ENCODE measurements around the gene KIAA0319L.

Gene KIAA0319L

GRCh38 chr1:35598895-35599294 is 41.7 kb upstream of the KIAA0319L start:
- TF ChIP-seq, protein P1, sequence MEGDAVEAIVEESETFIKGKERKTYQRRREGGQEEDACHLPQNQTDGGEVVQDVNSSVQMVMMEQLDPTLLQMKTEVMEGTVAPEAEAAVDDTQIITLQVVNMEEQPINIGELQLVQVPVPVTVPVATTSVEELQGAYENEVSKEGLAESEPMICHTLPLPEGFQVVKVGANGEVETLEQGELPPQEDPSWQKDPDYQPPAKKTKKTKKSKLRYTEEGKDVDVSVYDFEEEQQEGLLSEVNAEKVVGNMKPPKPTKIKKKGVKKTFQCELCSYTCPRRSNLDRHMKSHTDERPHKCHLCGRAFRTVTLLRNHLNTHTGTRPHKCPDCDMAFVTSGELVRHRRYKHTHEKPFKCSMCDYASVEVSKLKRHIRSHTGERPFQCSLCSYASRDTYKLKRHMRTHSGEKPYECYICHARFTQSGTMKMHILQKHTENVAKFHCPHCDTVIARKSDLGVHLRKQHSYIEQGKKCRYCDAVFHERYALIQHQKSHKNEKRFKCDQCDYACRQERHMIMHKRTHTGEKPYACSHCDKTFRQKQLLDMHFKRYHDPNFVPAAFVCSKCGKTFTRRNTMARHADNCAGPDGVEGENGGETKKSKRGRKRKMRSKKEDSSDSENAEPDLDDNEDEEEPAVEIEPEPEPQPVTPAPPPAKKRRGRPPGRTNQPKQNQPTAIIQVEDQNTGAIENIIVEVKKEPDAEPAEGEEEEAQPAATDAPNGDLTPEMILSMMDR (conservative IDR thresholded peaks at IDR 0.05; ENCODE audit: low read depth, low read length), result no peak
- H3K4me3 ChIP-seq (ENCODE audit: low read length), result no peak overlapping the region
- DNase-seq (ENCODE audit: low read depth), result no peak

DNA sequence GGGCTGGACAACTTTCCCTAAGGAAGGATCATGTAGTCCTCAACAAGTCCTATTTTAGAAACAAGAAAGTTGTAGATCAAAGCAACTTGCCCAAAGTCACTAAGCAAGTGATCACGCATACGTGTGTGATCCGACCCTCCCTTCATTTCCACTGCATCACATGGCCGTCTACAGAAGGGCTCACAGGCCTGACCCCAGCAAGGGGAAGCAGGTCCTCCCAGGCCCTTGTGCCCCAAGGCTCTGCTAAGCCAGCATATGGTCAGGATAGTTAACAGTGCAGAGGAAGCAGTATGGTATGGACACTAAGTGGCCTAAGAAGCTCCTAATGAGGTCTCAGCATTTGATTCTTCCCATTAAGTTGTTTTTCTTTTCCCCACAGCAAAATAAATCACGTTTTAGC is 40.7 kb upstream of the KIAA0319L start:
- H3K4me3 ChIP-seq (ENCODE audit: low read length), result no peak overlapping the region
- DNase-seq (ENCODE audit: low read depth), result no peak
- TF ChIP-seq, protein P1 (conservative IDR thresholded peaks at IDR 0.05; ENCODE audit: low read depth, low read length), result no peak

- no peak overlapping the region for H3K4me3 ChIP-seq (ENCODE audit: low read length)
- DNase-seq (ENCODE audit: low read depth), result no peak
- TF ChIP-seq, protein P1 (conservative IDR thresholded peaks at IDR 0.05; ENCODE audit: low read depth, low read length), result no peak
Observed at GRCh38 chr1:35595684-35596083, 38.5 kb upstream of the KIAA0319L start.

GRCh38 chr1:35594005-35594760 is 37.0 kb upstream of the KIAA0319L start:
- TF ChIP-seq, protein P1 (conservative IDR thresholded peaks at IDR 0.05; ENCODE audit: low read depth, low read length), result no peak
- no peak for DNase-seq (ENCODE audit: low read depth)
- H3K4me3 ChIP-seq (ENCODE audit: low read length), result no peak overlapping the region

GRCh38 chr1:35592991-35593769 is 36.0 kb upstream of the KIAA0319L start:
- H3K4me3 ChIP-seq (ENCODE audit: low read length), result no peak overlapping the region
- TF ChIP-seq, protein P1 (conservative IDR thresholded peaks at IDR 0.05; ENCODE audit: low read depth, low read length), result no peak
- DNase-seq (ENCODE audit: low read depth), result no peak

GRCh38 chr1:35591211-35591610 is 34.0 kb upstream of the KIAA0319L start:
- DNase-seq (ENCODE audit: low read depth), result no peak
- no peak overlapping the region for H3K4me3 ChIP-seq (ENCODE audit: low read length)
- TF ChIP-seq, protein P1 (conservative IDR thresholded peaks at IDR 0.05; ENCODE audit: low read depth, low read length), result no peak
